Gastroesophageal sphincter (tissue), 4 donors: Measurements from ENCODE around the gene BRCA1. TPM values are rescaled to one million over a fixed set of nuclear protein-coding genes. Genes with fewer than 3 reads are reported as not detected.

Source experiments
- ATAC-seq: fragments of 150-250 bp; one replicate; pipeline ENCODE4 v1.9.1; 2016; ENCODE audit warnings: mild to moderate bottlenecking, moderate library complexity
- H3K27ac ChIP-seq, 4 donors: fragments of 200-600 bp; sonication (generic) in 3 of 4; 1 replicate in 3 of 4; 2 replicates in 1 of 4; pipeline ENCODE4 v1.5.1; 2016 to 2019
- H3K27me3 ChIP-seq: fragments of 200-600 bp; sonication (generic); one replicate; pipeline ENCODE4 v1.5.1; 2019
- H3K36me3 ChIP-seq, 2 donors: fragments of 200-600 bp; sonication (generic); one replicate each; pipeline ENCODE4 v1.5.1; 2019; ENCODE audit warnings: control low read depth in 1 of 2
- H3K4me1 ChIP-seq, 3 donors: fragments of 200-600 bp; sonication (generic); 1 replicate in 2 of 3; 2 replicates in 1 of 3; pipeline ENCODE4 v1.5.1; 2016 to 2019; ENCODE audit warnings: control low read depth in 2 of 3
- H3K4me3 ChIP-seq, 2 donors: fragments of 200-600 bp; sonication (generic); one replicate each; pipeline ENCODE4 v1.5.1; 2019; ENCODE audit warnings: mild to moderate bottlenecking in 1 of 2, moderate library complexity in 1 of 2
- H3K9me3 ChIP-seq, 3 donors: fragments of 200-600 bp; sonication (generic); one replicate each; pipeline ENCODE4 v1.5.1; 2017 to 2019; ENCODE audit warnings: control low read depth in 2 of 3
- EP300 ChIP-seq: sonication (generic); formaldehyde crosslinking; IDR thresholded peaks from one replicate; pipeline ENCODE4 v1.6.1; 2017; ENCODE audit warnings: antibody characterized with exemption, mild to moderate bottlenecking
- POLR2A ChIP-seq, 2 donors: fragments of 450-650 bp; IDR thresholded peaks; one replicate each; pipeline ENCODE4 v1.6.1; 2017; ENCODE audit warnings: antibody characterized with exemption in 2 of 2, mild to moderate bottlenecking in 2 of 2, moderate library complexity in 1 of 2
- POLR2AphosphoS5 ChIP-seq: sonication (generic); formaldehyde crosslinking; IDR thresholded peaks from one replicate; pipeline ENCODE4 v1.6.1; 2017; ENCODE audit warnings: antibody characterized with exemption
- WGBS, 2 donors: methylation state at CpG; one replicate each; pipeline ENCODE4 v1.1.5; 2018; ENCODE audit warnings: low coverage in 1 of 2; 5-methylcytosine and 5-hydroxymethylcytosine counted together
- total RNA-seq, 4 donors: library from RNA; depleted of rRNA; stranded (reverse); fragments of >200 nt; gene quantifications; one replicate each; pipeline ENCODE4 v1.1.0, GENCODE V29; 2016
- TF ChIP-seq, protein P1 (sequence below), 4 experiments: fragments of 200-600 bp in 2 of 4; fragments of 450-650 bp in 2 of 4; sonication (generic) in 1 of 4; IDR thresholded peaks; one replicate each; pipeline ENCODE4 v1.5.1; 2017 to 2019; ENCODE audit warnings: antibody characterized with exemption in 4 of 4, mild to moderate bottlenecking in 2 of 4, moderate library complexity in 2 of 4

Gene BRCA1
- total RNA-seq, 4 donors from 2014 or later = 4.9 to 7.9 (median 6.1) TPM

DNA sequence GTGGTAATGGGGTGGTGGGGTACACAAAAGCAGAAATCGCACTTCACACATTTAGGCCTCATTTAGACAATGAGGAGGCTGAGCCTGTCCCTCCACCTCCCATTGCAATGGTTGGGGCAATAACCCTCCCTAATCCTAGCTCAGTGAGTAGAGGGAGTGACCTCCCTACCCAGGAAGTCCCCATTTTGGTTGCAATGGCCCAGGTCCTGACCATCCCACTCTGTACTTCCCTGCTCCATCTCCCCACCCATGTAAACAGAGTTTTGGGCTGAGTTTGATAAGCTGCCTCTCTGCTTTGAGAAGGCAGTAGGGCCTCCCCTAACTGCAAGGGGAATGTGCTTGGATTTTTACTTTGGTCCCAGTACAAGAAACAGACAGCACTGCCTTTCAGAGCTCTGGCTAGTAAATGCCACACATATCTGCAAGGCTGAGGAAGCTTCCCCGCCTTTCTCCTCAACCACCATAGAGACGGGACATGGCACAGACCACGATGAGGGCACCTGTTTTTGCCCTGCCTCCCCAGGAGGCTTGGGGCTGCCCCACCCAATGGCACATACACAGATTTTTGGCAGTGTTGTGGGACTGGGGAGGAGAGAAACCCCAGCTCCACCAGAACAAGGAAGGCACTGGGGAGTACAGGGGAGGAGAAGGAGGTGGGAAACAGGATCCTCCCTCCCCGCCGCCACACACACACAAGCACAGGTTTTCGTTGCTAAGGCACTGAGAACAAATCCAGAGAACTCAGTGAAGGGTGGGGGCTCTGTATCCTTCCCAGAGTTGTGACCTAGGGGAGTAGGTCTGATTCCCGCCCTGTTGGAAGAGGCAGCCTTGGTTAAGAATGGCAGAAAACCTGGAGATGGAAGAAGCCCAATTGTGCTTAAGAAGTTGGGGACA, 110.3 kb downstream of the BRCA1 start:
- H3K4me3 ChIP-seq = no peak overlapping the region
- peaks cover 0 to 68% of the 10 kb centered on the region in 2 donors for H3K36me3 ChIP-seq
- TF ChIP-seq POLR2AphosphoS5 (no peak), EP300 (no peak), POLR2A (IDR thresholded peaks at IDR 0.05) (no peak)
- TF ChIP-seq, protein P1, sequence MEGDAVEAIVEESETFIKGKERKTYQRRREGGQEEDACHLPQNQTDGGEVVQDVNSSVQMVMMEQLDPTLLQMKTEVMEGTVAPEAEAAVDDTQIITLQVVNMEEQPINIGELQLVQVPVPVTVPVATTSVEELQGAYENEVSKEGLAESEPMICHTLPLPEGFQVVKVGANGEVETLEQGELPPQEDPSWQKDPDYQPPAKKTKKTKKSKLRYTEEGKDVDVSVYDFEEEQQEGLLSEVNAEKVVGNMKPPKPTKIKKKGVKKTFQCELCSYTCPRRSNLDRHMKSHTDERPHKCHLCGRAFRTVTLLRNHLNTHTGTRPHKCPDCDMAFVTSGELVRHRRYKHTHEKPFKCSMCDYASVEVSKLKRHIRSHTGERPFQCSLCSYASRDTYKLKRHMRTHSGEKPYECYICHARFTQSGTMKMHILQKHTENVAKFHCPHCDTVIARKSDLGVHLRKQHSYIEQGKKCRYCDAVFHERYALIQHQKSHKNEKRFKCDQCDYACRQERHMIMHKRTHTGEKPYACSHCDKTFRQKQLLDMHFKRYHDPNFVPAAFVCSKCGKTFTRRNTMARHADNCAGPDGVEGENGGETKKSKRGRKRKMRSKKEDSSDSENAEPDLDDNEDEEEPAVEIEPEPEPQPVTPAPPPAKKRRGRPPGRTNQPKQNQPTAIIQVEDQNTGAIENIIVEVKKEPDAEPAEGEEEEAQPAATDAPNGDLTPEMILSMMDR (IDR thresholded peaks at IDR 0.05) = no peak
- no peaks in the 10 kb centered on the region for H3K27me3 ChIP-seq
- peaks cover 0 to 90% (median 52%) of the 10 kb centered on the region in 3 donors for H3K4me1 ChIP-seq
- H3K27ac ChIP-seq = peak overlapping the region in 3 of 4 donors; percentile 67 to 76 (median 72)
- no peaks in the 10 kb centered on the region for H3K9me3 ChIP-seq
- ATAC-seq = peak; percentile 19
- WGBS, 2 donors = 60 to 69% methylated on average over 2 of the region's 8 CpGs

DNA sequence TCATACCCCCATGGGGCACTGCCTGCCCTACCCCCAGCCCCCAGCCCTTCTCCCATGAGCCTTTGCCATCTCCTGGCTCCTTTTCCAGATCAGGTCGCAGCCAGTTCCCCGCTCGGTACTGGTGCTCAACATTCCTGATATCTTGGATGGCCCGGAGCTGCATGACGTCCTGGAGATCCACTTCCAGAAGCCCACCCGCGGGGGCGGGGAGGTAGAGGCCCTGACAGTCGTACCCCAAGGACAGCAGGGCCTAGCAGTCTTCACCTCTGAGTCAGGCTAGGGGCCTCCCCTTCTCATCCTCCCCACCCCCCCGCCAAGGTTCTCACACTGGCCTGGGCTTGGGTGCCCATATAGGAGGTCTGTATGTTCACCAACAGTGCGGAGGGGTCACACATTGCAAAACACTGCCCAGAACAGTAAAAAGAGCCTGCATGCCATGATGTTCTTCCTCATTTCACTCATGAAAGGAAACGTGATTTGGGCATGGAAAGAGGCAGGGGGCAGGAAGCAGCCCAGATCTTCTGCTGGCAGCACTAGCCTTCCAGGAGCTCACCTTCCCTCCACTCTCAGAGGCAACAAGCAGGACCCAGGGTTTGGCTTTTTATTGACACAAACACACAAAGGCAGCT, 111.0 kb downstream of the BRCA1 start:
- Histone ChIP-seq H3K27me3 (no peaks in the 10 kb centered on the region), H3K36me3 (peaks cover 0 to 68% of the 10 kb centered on the region in 2 donors), H3K27ac (peak overlapping the region in 3 of 4 donors; percentile 67 to 76 (median 72)), H3K4me3 (no peak overlapping the region), H3K4me1 (peaks cover 0 to 89% (median 44%) of the 10 kb centered on the region in 3 donors), H3K9me3 (no peaks in the 10 kb centered on the region)
- no peak for ATAC-seq
- 40 to 52% methylated on average over 2 to 4 of the region's 12 CpGs for WGBS, 2 donors
- TF ChIP-seq POLR2A (IDR thresholded peaks at IDR 0.05) = no peak
- TF ChIP-seq, protein P1 (IDR thresholded peaks at IDR 0.05) = no peak

DNA sequence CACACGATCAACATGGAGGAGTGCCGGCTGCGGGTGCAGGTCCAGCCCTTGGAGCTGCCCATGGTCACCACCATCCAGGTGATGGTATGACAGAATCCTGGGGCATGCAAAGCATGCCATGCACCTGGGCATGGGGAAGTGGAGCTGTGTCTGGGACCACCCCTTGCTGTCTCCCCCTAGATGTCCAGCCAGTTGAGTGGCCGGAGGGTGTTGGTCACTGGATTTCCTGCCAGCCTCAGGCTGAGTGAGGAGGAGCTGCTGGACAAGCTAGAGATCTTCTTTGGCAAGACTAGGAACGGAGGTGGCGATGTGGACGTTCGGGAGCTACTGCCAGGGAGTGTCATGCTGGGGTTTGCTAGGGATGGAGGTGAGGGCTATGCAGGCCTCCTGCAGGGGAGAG, 111.9 kb downstream of the BRCA1 start:
- Histone ChIP-seq H3K4me3 (no peak overlapping the region), H3K4me1 (peaks cover 0 to 89% (median 42%) of the 10 kb centered on the region in 3 donors), H3K36me3 (peaks cover 0 to 63% of the 10 kb centered on the region in 2 donors), H3K27me3 (no peaks in the 10 kb centered on the region), H3K9me3 (no peaks in the 10 kb centered on the region), H3K27ac (peak overlapping the region in 3 of 4 donors; percentile 67 to 76 (median 72))
- TF ChIP-seq, protein P1 (IDR thresholded peaks at IDR 0.05) = no peak
- TF ChIP-seq POLR2AphosphoS5 = no peak
- no peak for TF ChIP-seq EP300
- no peak for TF ChIP-seq POLR2A (IDR thresholded peaks at IDR 0.05)
- no peak for ATAC-seq
- no CpG with 5 or more reads among the region's 8 CpGs for WGBS, 2 donors

DNA sequence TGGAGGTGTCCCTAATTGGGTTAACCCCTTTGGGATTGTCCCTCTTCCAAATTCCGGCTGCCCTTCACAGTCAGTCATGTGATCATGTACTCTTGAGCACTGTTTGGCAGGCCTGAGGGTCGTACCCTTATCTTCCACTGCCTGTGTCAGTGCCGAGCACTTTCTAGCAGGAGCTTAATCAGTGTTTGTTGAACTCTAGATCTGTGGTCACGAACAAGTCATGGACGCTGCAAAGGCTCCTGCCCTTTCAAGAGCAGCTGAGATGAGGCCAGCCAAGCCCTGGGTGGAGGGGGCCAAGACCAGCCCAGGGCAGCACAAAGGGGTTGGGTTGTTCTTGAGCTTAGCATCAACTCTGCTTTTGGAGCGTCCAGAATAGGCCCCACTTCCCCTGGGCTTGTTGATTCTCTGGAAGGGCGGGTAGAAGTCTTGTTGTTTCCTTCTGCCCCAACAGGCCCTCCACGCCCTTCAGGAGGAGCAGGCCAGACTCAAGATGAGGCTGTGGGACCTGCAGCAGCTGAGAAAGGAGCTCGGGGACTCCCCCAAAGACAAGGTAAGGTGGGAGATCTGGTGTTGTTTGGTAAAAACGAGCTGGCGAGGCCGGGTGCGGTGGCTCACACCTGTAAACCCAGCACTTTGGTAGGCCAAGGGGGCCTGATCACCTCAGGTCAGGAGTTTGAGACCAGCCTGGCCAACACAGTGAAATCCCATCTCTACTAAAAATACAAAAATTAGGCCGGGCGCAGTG, 113.3 kb downstream of the BRCA1 start:
- no peak for TF ChIP-seq POLR2A (IDR thresholded peaks at IDR 0.05)
- TF ChIP-seq, protein P1 (IDR thresholded peaks at IDR 0.05) = no peak
- no peak for TF ChIP-seq POLR2AphosphoS5
- no peak for TF ChIP-seq EP300
- Histone ChIP-seq H3K4me1 (peaks cover 0 to 95% (median 36%) of the 10 kb centered on the region in 3 donors), H3K27me3 (no peaks in the 10 kb centered on the region), H3K36me3 (peaks cover 0 to 51% of the 10 kb centered on the region in 2 donors), H3K9me3 (no peaks in the 10 kb centered on the region), H3K27ac (peak overlapping the region in 3 of 4 donors; percentile 31 to 67 (median 39)), H3K4me3 (no peak overlapping the region)
- 40 to 80% methylated on average over 1 to 7 of the region's 15 CpGs for WGBS, 2 donors
- no peak for ATAC-seq
